Colon (tissue), 2 donors: ENCODE results near the gene SLC6A17.

Experiments used
- FAIRE-seq: peaks from 2 replicates; lab custom pipeline; 2012; peaks lifted over from hg19 to GRCh38; lab: Jason Lieb, UNC
- donor health status: control.
- donor health status: control.

Gene SLC6A17

GRCh38 chr1:110223127-110223526 lies 72.8 kb downstream of the SLC6A17 start:
- FAIRE-seq: no peak

GRCh38 chr1:110223581-110223980 lies 73.3 kb downstream of the SLC6A17 start:
- FAIRE-seq: no peak

- no peak for FAIRE-seq
Measured at GRCh38 chr1:110224240-110224995, 74.1 kb downstream of the SLC6A17 start.

GRCh38 chr1:110225212-110225611 lies 74.9 kb downstream of the SLC6A17 start:
- no peak for FAIRE-seq

- no peak for FAIRE-seq
Measured at GRCh38 chr1:110225756-110226404, 75.6 kb downstream of the SLC6A17 start.

GRCh38 chr1:110227774-110228173 lies 77.5 kb downstream of the SLC6A17 start:
- FAIRE-seq: no peak

GRCh38 chr1:110228381-110228780 lies 78.1 kb downstream of the SLC6A17 start:
- no peak for FAIRE-seq

GRCh38 chr1:110228869-110229268 lies 78.6 kb downstream of the SLC6A17 start:
- no peak for FAIRE-seq

GRCh38 chr1:110229348-110230001 lies 79.2 kb downstream of the SLC6A17 start:
- no peak for FAIRE-seq

- no peak for FAIRE-seq
Measured at GRCh38 chr1:110230381-110231199, 80.3 kb downstream of the SLC6A17 start.

- no peak for FAIRE-seq
Measured at GRCh38 chr1:110233861-110234260, 83.6 kb downstream of the SLC6A17 start.

GRCh38 chr1:110234691-110235090 lies 84.4 kb downstream of the SLC6A17 start:
- no peak for FAIRE-seq

- no peak for FAIRE-seq
Measured at GRCh38 chr1:110235181-110235833, 85.0 kb downstream of the SLC6A17 start.

GRCh38 chr1:110235834-110236682 lies 85.8 kb downstream of the SLC6A17 start:
- no peak for FAIRE-seq

GRCh38 chr1:110237386-110238152 lies 87.3 kb downstream of the SLC6A17 start:
- no peak for FAIRE-seq

- no peak for FAIRE-seq
Measured at GRCh38 chr1:110239441-110240430, 89.4 kb downstream of the SLC6A17 start.

- FAIRE-seq: no peak
Measured at GRCh38 chr1:110240476-110241210, 90.3 kb downstream of the SLC6A17 start.

- FAIRE-seq: no peak
Measured at GRCh38 chr1:110241516-110241915, 91.2 kb downstream of the SLC6A17 start.
